A549 (cell line): ENCODE results near the gene ZNF714. TPM values are rescaled to one million over a fixed set of nuclear protein-coding genes. Genes with fewer than 3 reads are reported as not detected.

Experiments used
- ATAC-seq, 2 experiments: fragments of 200-7000 bp in 1 of 2; fragments of >200 bp in 1 of 2; cut with Nextera tagmentation in 1 of 2; cut with Tn5 transposase in 1 of 2; 3 replicates each; pipeline versions ENCODE4 v1.8.0 to v1.9.1; 2018 to 2020; ENCODE audit warnings: mild to moderate bottlenecking in 1 of 2, moderate library complexity in 1 of 2
- CTCF ChIA-PET: fragments of 300-600 bp; sonication (Branson Sonifier 250); formaldehyde crosslinking; extraction: SDS; loops from one replicate; lab custom pipeline; 2021; ENCODE audit warnings: antibody characterized with exemption, inconsistent platforms; lab: Yijun Ruan, JAX
- POLR2A ChIA-PET: fragments of 350-600 bp; formaldehyde crosslinking; extraction: SDS; loops from one replicate; lab custom pipeline; 2021; ENCODE audit warnings: antibody characterized with exemption, inconsistent platforms; lab: Yijun Ruan, JAX
- DNase-seq, 2 experiments: peaks; one replicate each; pipeline versions ENCODE4 v3.0.0 to v3.0.0-alpha.2; 2011 to 2016; ENCODE audit warnings: low read depth in 1 of 2, low spot score in 1 of 2
- FAIRE-seq: peaks from 2 replicates; lab custom pipeline; 2011; peaks lifted over from hg19 to GRCh38; lab: Jason Lieb, UNC
- H3K27ac ChIP-seq, 2 experiments: fragments of >200 bp; sonication (Bioruptor Twin); formaldehyde crosslinking; 3 replicates each; pipeline ENCODE4 v1.5.1; 2016 to 2017
- H3K4me1 ChIP-seq: fragments of >200 bp; sonication (Bioruptor Twin); formaldehyde crosslinking; 3 replicates; pipeline ENCODE4 v1.6.1; 2016
- H3K4me2 ChIP-seq: fragments of >200 bp; sonication (Bioruptor Twin); formaldehyde crosslinking; 3 replicates; pipeline ENCODE4 v1.6.1; 2016
- H3K4me3 ChIP-seq: fragments of >200 bp; sonication (Bioruptor Twin); formaldehyde crosslinking; 3 replicates; pipeline ENCODE4 v1.5.1; 2016
- H3K9me3 ChIP-seq: fragments of >200 bp; sonication (Bioruptor Twin); formaldehyde crosslinking; 3 replicates; pipeline ENCODE4 v1.6.1; 2016
- CBX2 ChIP-seq: fragments of 200-600 bp; sonication (generic); IDR thresholded peaks from 2 replicates; pipeline ENCODE4 v1.6.1; 2016; ENCODE audit warnings: low read depth, mild to moderate bottlenecking, borderline replicate concordance
- CEBPB ChIP-seq, 2 experiments: fragments of >200 bp in 1 of 2; sonication (Bioruptor Twin) in 1 of 2; formaldehyde crosslinking in 1 of 2; IDR thresholded peaks; 2 replicates each; pipeline ENCODE4 v1.6.1; 2012 to 2016
- CHD2 ChIP-seq: fragments of 150-350 bp; IDR thresholded peaks from 2 replicates; pipeline ENCODE4 v1.6.1; 2014; ENCODE audit warnings: low read length; ENCODE audit not compliant: partially characterized antibody
- CHD4 ChIP-seq: fragments of 200-600 bp; sonication (generic); IDR thresholded peaks from 2 replicates; pipeline ENCODE4 v1.6.1; 2016; ENCODE audit warnings: antibody characterized with exemption, mild to moderate bottlenecking, borderline replicate concordance
- EHMT2 ChIP-seq: fragments of 200-600 bp; sonication (generic); IDR thresholded peaks from 2 replicates; pipeline ENCODE4 v1.6.1; 2016; ENCODE audit warnings: antibody characterized with exemption, low read depth, mild to moderate bottlenecking, moderate library complexity
- ESRRA ChIP-seq: fragments of 150-350 bp; IDR thresholded peaks from 2 replicates; pipeline ENCODE4 v1.6.1; 2014; ENCODE audit warnings: mild to moderate bottlenecking, low read length, borderline replicate concordance
- FOXS1 ChIP-seq: fragments of 250-450 bp; sonication (Bioruptor Pico); IDR thresholded peaks from 2 replicates; pipeline ENCODE4 v1.5.0; 2020; ENCODE audit warnings: mild to moderate bottlenecking, moderate library complexity
- GATA3 ChIP-seq: IDR thresholded peaks from 2 replicates; pipeline ENCODE4 v1.6.1; 2012; ENCODE audit warnings: borderline replicate concordance
- HEYL ChIP-seq: fragments of 250-450 bp; sonication (Bioruptor Pico); IDR thresholded peaks from 2 replicates; pipeline ENCODE4 v1.8.0; 2021; ENCODE audit warnings: mild to moderate bottlenecking, moderate library complexity
- HOXA7 ChIP-seq: fragments of 250-450 bp; sonication (Bioruptor Pico); IDR thresholded peaks from 2 replicates; pipeline ENCODE4 v1.5.0; 2020; ENCODE audit warnings: mild to moderate bottlenecking, moderate library complexity
- HOXB13 ChIP-seq: fragments of 250-450 bp; sonication (Bioruptor Pico); IDR thresholded peaks from 2 replicates; pipeline ENCODE4 v1.5.0; 2020; ENCODE audit warnings: low read depth, mild to moderate bottlenecking, moderate library complexity
- HOXB5 ChIP-seq: fragments of 250-450 bp; sonication (Bioruptor Pico); IDR thresholded peaks from 2 replicates; pipeline ENCODE4 v1.5.0; 2020; ENCODE audit warnings: mild to moderate bottlenecking, moderate library complexity
- JUN ChIP-seq, 2 experiments: fragments of >200 bp; sonication (Bioruptor Twin); formaldehyde crosslinking; IDR thresholded peaks; 2 replicates in 1 of 2; 3 replicates in 1 of 2; pipeline ENCODE4 v1.6.1; 2016 to 2017
- KDM1A ChIP-seq: fragments of 200-600 bp; sonication (generic); IDR thresholded peaks from 2 replicates; pipeline ENCODE4 v1.6.1; 2016; ENCODE audit warnings: low read depth, mild to moderate bottlenecking
- KDM5A ChIP-seq: fragments of 200-600 bp; sonication (generic); IDR thresholded peaks from 2 replicates; pipeline ENCODE4 v1.6.1; 2016; ENCODE audit warnings: antibody characterized with exemption, mild to moderate bottlenecking
- MAZ ChIP-seq: fragments of 150-350 bp; IDR thresholded peaks from 2 replicates; pipeline ENCODE4 v1.6.1; 2014; ENCODE audit warnings: antibody characterized with exemption, low read depth, low read length, borderline replicate concordance
- MYC ChIP-seq: IDR thresholded peaks from 2 replicates; pipeline ENCODE4 v1.6.1; 2012; ENCODE audit warnings: mild to moderate bottlenecking, inconsistent platforms, low read length, improper control_type of control experiment, borderline replicate concordance
- NR3C1 ChIP-seq: fragments of >200 bp; sonication (Bioruptor Twin); formaldehyde crosslinking; IDR thresholded peaks from 3 replicates; pipeline ENCODE4 v1.6.1; 2017
- RCOR1 ChIP-seq: fragments of 150-350 bp; IDR thresholded peaks from 2 replicates; pipeline ENCODE4 v1.6.1; 2014; ENCODE audit warnings: antibody characterized with exemption, low read length, low read depth
- RNF2 ChIP-seq: fragments of 200-600 bp; sonication (generic); IDR thresholded peaks from 2 replicates; pipeline ENCODE4 v1.6.1; 2016; ENCODE audit warnings: low read depth, mild to moderate bottlenecking, antibody characterized with exemption, moderate library complexity, borderline replicate concordance
- SMC3 ChIP-seq: fragments of >200 bp; sonication (Bioruptor Twin); formaldehyde crosslinking; IDR thresholded peaks from 3 replicates; pipeline ENCODE4 v1.6.1; 2018; ENCODE audit warnings: inconsistent platforms
- TFCP2L1 ChIP-seq: fragments of 250-450 bp; sonication (Bioruptor Pico); IDR thresholded peaks from 2 replicates; pipeline ENCODE4 v1.5.0; 2021; ENCODE audit warnings: mild to moderate bottlenecking
- TP53 ChIP-seq: fragments of 250-450 bp; sonication (Bioruptor Pico); IDR thresholded peaks from 2 replicates; pipeline ENCODE4 v1.5.0; 2021; ENCODE audit warnings: mild to moderate bottlenecking, moderate library complexity
- ZFP36 ChIP-seq: fragments of 450-650 bp; IDR thresholded peaks from 2 replicates; pipeline ENCODE4 v1.6.1; 2014; ENCODE audit warnings: borderline replicate concordance; ENCODE audit not compliant: partially characterized antibody
- WGBS: methylation state at CpG from one replicate; pipeline ENCODE4 v1.1.6; 2017; ENCODE audit errors: missing lambda C conversion rate; 5-methylcytosine and 5-hydroxymethylcytosine counted together
- polyA plus RNA-seq, 4 experiments: library from polyadenylated mRNA; depleted of rRNA in 3 of 4; stranded (reverse); fragments of >200 nt; fragmentation: RNase III in 1 of 4; extraction: RNeasy Plus Mini Kit Qiagen cat#74134 plus additional on column Dnase treatment in 1 of 4; gene quantifications; 2 replicates in 3 of 4; 3 replicates in 1 of 4; pipeline ENCODE4 v1.2.3, GENCODE V29; 2011 to 2017
- TF ChIP-seq, protein P1 (sequence below): fragments of 450-650 bp; IDR thresholded peaks from 2 replicates; pipeline ENCODE4 v1.6.1; 2014; ENCODE audit warnings: antibody characterized with exemption

The ZNF714 gene
- polyA plus RNA-seq, 2 of the 4 experiments (the other 2 are of a cell fraction) = 3.0 to 8.1 TPM

DNA sequence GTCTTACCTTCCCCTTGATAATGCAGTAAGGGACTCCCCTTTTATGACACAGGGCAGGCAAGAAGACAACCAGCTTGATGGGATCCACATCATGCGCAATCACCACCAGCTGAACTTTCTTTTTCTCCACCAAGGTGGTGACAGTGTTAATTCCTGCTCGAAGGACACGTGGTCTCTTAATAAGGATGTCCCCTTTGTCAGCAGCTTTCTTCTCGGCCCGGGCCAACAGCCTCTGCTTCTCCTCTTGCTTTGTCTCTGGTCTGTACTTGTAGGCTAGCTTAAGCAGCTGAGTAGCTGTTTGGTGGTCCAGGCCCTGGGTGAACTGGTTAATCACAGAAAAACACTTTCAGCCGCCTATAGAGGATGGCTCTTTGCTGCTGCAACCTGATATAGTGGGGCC lies 67.9 kb downstream of the ZNF714 start:
- Histone ChIP-seq H3K9me3 (peaks cover 25% of the 10 kb centered on the region), H3K4me3 (no peak overlapping the region), H3K4me1 (no peaks in the 10 kb centered on the region), H3K4me2 (no peak overlapping the region), H3K27ac (no peak overlapping the region)
- no peak for FAIRE-seq
- POLR2A ChIA-PET = no interaction called here
- WGBS = 98% methylated on average over 6 of the region's 6 CpGs
- DNase-seq = no peak
- no peak for ATAC-seq
- no peak for TF ChIP-seq ZFP36
- no peak for TF ChIP-seq CBX2
- no peak for TF ChIP-seq RCOR1
- TF ChIP-seq HEYL (CRISPR knock-in tag) = no peak
- no peak for TF ChIP-seq TFCP2L1
- TF ChIP-seq CHD2 = no peak
- no peak for TF ChIP-seq EHMT2
- no peak for TF ChIP-seq GATA3
- no peak for TF ChIP-seq SMC3
- no peak for TF ChIP-seq MAZ
- no peak for TF ChIP-seq HOXB13 (CRISPR knock-in tag)
- TF ChIP-seq, protein P1, sequence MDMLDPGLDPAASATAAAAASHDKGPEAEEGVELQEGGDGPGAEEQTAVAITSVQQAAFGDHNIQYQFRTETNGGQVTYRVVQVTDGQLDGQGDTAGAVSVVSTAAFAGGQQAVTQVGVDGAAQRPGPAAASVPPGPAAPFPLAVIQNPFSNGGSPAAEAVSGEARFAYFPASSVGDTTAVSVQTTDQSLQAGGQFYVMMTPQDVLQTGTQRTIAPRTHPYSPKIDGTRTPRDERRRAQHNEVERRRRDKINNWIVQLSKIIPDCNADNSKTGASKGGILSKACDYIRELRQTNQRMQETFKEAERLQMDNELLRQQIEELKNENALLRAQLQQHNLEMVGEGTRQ = no peak
- no peak for TF ChIP-seq KDM1A
- TF ChIP-seq KDM5A = no peak
- TF ChIP-seq TP53 (CRISPR knock-in tag) = no peak
- TF ChIP-seq HOXA7 (CRISPR knock-in tag) = no peak
- no peak for TF ChIP-seq HOXB5 (CRISPR knock-in tag)
- no peak for TF ChIP-seq ESRRA
- TF ChIP-seq JUN (IDR thresholded peaks at IDR 0.05) = no peak
- CTCF ChIA-PET = no interaction called here

DNA sequence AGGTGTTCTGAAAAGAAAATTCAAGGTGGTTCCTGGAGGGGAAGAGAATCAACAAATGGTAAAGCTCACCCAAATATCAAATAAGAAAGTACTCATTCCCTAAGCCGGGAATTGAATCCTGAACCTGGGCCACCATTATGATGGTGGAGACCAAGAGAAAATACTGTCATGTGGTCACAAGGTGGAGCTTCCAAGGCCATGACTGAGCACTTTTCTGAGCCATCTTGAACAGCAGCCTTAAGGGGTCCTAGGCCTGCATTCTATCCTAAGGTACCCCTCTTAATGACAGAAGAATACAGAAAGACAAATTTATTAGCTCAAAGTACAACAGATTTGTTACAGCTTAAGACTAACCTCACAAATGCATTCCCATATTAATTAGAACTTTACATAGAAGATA lies 69.5 kb downstream of the ZNF714 start:
- POLR2A ChIA-PET = interaction anchor here (1.6 kb wide), 1 partner anchor 10 kb away, joined by 5 read pairs; the partner anchor contains the start of gene ZNF431
- FAIRE-seq (no peak), ATAC-seq (no peak), DNase-seq (no peak)
- Histone ChIP-seq H3K4me1 (no peaks in the 10 kb centered on the region), H3K4me2 (no peak overlapping the region), H3K9me3 (peaks cover 21% of the 10 kb centered on the region), H3K4me3 (no peak overlapping the region), H3K27ac (no peak overlapping the region)
- CTCF ChIA-PET = interaction anchor here (0.6 kb wide), 1 partner anchor 27 kb away, joined by 3 read pairs; no protein-coding TSS in a partner anchor
- TF ChIP-seq MAZ (no peak), MYC (no peak), CEBPB (IDR thresholded peaks at IDR 0.05) (no peak), HEYL (CRISPR knock-in tag) (no peak), HOXB5 (CRISPR knock-in tag) (no peak), FOXS1 (no peak), CBX2 (no peak), RNF2 (no peak)
- 83% methylated on average over 1 of the region's 1 CpG for WGBS

DNA sequence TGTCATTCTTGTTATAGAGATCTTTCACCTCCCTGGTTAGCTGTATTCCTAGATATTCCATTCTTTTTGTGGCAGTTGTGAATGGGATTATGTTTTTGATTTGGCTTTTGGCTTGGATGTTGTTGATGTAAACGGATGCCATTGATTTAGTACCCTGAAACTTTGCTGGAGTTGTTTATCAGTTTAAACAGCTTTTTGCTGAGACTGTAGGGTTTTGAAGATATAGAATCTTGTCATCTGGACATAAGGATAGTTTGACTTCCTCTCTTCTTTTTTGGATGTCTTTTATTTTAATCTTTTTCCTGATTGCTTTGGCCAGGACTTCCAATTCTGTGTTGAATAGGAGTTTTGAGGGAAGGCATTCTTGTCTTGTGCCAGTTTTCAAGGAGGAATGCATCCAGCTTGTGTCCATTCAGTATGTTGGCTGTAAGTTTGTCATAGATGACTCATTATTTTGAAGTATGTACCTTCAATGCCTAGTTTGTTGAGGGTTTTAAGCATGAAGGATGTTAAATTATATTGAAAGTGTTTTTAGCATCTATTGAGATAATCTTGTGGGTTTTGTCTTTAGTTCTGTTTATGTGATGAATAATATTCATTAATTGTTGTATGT lies 76.6 kb downstream of the ZNF714 start:
- TF ChIP-seq NR3C1 = no peak
- TF ChIP-seq CHD4 = no peak
- TF ChIP-seq TFCP2L1 = no peak
- TF ChIP-seq, all 56 proteins: peak for 0
- POLR2A ChIA-PET = no interaction called here
- WGBS = 92% methylated on average over 1 of the region's 1 CpG
- peaks cover 18% of the 10 kb centered on the region; the same call in 2 of the 3 replicates for H3K9me3 ChIP-seq
- no peak overlapping the region for H3K27ac ChIP-seq
- FAIRE-seq = no peak
- no peak for DNase-seq
- no peak for ATAC-seq
- H3K4me3 ChIP-seq = no peak overlapping the region
- CTCF ChIA-PET = no interaction called here
- no peaks in the 10 kb centered on the region for H3K4me1 ChIP-seq
- H3K4me2 ChIP-seq = no peak overlapping the region
